HL-60/S4 treated with phorbol 12-myristate 13-acetate at 8.2 ng/mL for 4 days and 3 days (cell line): ENCODE results near the gene ENAH.
"Not testable (repeated sequence)": the region's sequence is repeated elsewhere in the genome, so short reads cannot be mapped to it uniquely, and the experiment has no call there.

Experiments used
- in situ Hi-C: fragments of 300-500 bp; cut with MboI; formaldehyde crosslinking; loops from 2 replicates; pipeline ENCODE4 v1.15.0; 2022; ENCODE audit warnings: low sequenced_read_pairs

The ENAH gene

DNA sequence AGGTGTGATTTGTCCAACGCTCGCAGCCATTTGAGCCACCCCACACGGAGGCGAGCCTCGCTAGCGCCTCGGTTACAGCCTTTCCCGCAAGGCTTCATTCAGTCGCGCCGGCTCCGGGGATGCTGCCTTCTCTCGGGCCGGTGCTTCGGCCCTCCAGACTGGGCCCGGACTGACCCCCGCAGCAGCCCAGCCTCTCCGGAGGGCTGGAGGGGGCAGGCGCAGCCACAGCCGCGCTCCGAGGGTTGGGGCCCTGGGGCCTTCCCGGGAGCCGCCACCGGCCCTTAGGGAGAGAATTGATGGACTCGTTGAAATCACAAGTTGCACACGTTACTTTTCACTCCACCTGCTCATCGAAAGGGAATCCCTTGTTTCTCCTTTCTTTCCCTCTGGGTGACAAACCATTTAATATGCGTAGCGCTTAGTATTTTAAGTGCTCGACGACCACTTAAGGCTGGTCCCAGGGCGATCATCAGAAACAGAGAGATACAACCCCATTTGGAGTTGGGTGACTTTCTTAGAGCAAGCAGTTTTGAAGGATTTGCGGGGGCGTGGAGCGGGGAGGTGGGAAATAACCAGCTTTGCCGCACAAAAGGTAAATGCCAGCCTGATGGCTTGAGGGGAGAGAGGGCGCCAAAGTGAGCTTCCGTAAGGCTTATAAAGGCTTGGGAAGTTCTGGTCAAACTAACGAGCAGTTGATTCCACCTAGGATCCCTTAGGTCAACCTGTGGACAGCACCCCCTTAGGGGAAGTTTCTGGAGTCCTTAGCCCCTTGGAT, 24.6 kb upstream of the ENAH start:
- in situ Hi-C loops = no loop called here

DNA sequence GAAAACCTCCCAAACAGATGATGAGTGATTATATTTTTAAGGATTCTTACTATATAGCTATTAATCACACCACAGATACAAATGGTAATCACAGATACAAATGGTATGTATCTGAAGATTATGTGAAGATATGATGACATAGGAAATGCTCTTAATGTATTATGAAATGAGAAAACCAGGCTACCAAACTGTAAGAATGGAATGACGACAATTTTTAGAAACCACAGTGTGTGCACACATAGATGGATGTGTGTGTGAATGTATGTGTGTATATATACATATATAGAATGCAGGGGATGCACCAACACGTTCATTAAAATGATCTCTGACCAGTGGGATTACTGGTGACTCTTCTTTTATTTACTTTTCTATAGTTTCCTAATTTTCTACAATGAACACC, 21.5 kb upstream of the ENAH start:
- in situ Hi-C loops = no loop called here

DNA sequence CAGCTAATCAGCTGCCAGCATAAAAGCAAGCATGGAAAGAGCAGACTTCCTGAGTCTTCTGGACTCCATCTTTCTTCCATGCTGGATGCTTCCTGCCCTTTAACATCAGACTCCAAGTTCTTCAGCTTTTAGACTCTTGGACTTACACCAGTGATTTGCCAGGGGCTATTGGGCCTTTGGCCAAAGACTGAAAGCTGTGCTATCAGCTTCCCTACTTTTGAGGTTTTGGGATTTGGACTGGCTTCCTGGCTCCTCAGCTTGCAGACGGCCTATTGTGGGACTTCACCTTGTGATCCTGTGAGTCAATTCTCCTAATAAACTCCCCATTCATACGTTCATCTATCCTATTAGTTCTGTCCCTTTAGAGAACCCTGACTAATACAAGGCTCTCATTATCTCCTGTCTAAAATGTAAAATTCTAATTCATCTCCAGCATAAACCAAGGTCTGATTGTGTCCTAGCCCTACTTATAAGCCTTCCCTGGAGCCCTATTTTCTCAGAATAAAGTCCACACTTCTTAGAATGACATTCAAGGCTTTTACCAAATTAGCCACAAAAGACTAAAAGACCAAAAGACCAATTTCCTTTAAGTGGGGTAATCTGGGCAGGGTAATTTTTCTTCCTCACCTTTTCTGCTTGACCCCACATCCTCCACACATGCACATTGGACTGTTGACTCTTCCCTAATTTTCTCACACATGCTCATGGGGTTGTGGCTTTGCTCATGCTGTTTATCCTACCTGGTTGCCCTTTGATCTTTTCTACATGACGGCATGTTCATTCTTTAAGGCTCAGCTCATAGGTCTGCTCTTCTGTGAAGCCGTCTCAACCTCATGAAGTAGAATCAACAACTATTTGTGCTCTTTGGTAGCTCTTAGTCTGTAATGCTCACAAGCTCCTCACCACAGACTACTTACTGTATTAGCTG, 18.1 kb upstream of the ENAH start:
- in situ Hi-C loops = no loop called here

DNA sequence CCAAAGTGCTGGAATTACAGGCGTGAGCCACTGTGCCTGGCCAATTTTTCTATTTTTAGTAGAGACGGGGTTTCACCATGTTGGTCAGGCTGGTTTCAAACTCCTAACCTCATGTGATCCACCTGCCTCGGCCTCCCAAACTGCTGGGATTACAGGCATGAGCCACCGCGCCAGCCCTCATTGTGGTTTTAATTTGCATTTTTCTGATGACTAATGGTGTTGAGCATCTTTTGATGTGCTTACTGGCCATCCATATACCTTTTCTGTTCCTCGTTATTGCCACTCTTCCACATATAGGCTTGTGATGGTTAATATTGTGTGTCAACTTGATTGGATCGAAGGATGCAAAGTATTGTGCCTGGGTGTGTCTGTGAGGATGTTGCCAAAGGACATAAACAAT, 17.4 kb upstream of the ENAH start:
- in situ Hi-C loops = no loop called here

DNA sequence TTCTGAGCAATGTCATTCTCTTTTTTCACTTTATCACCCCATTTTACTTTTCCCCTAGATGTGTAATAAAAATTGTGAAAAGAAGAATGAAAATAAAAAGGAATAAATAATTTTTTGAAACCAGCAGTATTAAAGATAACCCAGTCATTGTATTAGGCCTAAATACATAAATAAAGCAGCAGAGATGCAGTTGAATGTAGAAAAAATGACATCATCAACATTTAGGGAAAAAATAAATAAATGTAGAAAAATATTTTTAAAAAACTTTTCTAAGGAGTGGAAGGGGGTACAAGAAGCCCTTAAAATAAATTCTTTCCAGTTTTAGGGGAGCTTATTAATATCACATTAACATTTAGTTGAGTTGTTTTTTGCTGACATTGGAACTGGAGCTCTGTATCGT, 15.3 kb upstream of the ENAH start:
- in situ Hi-C loops = no loop called here

DNA sequence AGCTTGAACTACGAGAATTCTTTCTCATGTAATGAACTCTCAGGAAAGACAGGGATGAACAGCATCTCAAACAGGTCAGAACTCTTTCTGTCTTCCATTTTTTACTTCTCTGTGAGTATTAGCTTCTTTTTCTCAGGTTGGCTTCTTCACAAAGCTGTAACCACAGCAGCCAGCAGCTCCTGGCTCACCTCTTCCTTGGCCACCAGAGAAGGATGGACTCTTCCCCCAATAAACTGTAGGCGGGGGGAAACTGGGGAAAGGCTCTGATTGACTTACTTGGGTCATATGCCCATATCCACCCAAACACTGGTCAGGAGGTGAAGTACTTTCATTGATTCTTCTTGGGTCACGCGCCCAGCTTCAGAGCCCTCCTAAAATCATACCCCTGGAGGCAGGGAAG, 14.4 kb upstream of the ENAH start:
- in situ Hi-C loops = no loop called here

DNA sequence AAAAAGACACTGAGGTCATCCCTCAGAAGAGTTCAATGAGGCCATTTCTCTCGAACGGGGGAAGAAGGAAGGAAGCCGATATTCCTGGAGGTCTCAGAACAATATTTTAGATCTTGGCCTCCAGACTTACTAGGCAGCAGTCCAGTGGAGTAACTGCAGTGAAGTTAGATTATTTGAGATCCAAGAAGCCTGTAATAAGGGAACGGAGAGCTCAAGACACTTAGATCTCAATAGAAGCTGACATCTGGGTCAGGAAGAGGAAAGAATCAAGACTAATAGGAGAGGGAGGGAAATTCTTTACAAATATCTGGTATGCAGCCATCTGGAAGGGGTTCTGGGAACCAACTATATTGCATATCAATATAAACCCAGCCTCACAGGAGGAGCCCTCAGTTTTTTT, 13.6 kb upstream of the ENAH start:
- in situ Hi-C loops = no loop called here

DNA sequence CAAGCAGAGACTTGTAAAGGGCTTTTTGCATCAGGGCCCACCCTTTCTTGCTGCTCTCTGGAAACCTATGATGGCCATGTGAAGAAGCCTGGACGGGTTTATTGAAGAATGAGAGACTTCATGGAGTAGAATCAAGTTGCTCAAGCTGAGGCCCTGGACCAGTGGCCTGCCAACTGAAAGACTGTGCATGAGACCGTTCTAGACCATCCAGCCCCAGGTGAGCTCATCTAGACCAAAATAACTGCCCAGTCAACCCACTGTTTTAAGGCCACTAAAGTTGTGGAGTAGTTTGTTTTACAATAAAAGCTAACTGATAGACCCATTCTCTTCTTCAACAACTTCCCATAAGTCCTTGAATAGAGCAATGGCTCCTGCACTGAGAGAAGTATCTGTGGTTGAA, 11.8 kb upstream of the ENAH start:
- in situ Hi-C loops = no loop called here

DNA sequence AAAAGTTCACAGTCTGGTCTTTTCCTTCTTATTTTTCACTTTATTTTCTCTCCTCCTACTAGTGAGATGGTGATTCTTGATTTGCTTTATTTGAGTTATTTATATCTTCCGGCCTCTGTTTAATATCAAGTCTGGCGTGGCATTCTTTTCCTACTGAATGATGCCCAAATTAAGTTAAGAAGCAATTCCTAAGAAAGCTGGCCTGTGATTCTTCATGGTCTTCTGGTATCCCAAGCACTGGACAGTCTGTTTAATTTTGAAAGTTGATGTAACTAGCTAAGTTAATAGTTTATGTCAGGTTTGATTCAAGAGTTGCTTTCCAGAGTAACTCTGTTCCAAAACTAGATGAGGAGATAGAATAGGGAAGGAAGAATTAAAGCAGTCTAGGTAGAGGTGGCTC, 9.2 kb upstream of the ENAH start:
- in situ Hi-C loops = no loop called here

DNA sequence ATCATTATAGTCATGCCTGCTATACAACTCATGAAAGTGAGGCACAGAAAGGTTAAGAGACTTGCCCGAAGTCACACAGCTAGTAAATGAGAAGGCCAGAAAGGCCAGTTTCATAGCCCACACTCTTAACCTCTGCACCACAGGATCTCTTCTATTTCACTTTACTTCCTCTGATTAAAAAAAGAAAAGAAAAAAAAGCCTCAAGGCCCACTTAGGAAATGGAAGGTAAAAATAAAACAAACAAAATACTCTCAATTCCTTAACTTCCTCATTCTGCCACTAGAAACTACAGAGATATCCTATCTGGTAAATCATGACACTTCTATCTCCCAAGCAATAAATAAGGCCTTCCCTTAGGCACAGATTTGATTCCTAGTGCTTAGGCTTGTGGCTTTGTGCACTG, 7.6 kb upstream of the ENAH start:
- in situ Hi-C loops = no loop called here

DNA sequence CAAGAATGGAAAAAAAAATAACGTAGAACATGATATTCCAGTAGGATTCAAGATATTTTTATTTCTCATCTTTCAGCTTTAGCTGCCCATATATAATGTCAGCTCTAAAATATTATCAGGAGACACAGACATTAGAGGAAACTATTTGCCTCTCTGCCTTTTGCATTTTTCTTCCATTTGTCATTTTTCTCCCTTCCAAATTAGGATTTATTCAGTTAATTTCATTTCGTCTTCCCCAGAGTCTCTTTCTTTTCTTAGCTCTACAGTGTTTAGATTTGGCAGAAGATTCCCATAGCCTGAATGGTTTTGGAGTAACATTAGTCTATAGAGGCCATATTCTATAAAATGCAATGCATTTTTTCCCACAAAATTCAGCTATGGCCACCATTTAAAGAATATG, 5.1 kb upstream of the ENAH start:
- in situ Hi-C loops = no loop called here

DNA sequence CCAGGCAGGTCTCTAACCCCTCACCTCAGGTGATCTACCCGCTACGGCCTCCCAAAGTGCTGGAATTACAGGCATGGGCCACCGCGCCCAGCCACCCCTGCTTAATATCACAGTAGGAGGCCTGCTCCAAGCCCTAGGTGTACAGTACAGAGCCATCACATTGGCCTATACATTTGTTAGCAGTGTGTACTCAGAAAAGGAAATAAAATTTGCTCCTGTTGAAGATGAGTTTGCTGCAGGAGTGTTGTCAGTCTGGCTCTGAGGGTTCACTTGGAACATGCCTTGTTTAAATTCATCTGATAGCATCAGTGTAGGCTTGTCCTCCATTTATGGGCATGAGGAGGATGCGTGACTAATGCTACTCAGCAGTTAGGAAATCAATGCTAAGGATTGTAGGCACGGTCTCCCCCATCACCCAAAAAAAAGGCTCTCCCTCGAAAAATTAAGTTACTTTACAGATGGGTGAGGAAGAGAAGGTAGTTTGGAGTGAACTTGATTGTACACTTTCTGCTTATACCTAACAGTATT, 4.6 kb upstream of the ENAH start:
- in situ Hi-C loops = no loop called here

DNA sequence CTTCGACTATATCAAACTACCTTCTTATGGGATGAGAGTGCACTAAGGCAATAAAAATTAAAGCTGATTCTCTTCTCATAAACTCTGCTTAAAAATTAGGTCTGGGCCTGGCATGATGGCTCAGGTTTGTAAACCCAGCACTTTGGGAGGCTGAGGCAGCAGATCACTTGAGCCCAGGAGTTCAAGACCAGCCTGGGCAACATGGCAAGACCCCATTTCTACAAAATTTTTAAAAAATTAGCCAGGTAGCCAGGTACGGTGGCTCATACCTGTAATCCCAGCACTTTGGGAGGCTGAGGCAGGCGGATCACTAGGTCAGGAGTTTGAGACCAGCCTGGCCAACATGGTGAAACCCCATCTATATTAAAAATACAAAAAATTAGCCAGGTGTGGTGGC, 3.3 kb upstream of the ENAH start:
- in situ Hi-C loops = not testable (repeated sequence)

DNA sequence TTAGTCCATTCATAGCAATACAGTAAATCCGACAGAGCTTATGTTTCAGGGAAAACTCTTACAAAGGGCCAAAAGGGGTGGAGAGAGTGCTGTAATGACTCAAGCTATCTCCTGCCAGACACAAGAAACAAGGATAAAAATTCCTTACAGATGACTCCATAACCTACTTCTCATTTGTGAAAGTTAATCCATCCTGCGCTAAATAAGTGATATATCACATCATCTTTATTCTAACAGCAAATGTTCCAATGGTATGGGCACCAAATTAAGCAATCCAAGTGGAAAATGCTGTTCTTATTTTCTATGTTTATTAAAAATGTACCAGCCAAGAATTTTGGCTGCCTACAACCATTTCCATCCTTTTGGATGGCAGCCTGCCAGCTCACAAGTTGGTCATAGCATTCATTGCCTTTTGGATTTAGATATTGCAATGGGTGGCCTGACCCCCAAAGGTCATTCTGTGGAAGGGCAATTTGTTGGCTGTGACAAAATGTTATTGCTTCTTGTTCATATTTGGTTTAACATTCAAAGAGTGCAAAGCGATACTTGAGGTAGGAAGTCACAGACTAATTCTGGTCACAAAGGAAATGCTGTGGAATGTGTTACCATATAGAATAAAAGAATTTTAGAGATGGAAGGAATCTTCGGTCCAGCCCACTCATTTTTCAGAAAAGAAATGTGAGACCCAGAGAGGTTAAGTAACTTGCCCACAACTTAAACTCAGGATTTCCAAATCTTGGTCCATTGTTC, 2.8 kb upstream of the ENAH start:
- in situ Hi-C loops = no loop called here

DNA sequence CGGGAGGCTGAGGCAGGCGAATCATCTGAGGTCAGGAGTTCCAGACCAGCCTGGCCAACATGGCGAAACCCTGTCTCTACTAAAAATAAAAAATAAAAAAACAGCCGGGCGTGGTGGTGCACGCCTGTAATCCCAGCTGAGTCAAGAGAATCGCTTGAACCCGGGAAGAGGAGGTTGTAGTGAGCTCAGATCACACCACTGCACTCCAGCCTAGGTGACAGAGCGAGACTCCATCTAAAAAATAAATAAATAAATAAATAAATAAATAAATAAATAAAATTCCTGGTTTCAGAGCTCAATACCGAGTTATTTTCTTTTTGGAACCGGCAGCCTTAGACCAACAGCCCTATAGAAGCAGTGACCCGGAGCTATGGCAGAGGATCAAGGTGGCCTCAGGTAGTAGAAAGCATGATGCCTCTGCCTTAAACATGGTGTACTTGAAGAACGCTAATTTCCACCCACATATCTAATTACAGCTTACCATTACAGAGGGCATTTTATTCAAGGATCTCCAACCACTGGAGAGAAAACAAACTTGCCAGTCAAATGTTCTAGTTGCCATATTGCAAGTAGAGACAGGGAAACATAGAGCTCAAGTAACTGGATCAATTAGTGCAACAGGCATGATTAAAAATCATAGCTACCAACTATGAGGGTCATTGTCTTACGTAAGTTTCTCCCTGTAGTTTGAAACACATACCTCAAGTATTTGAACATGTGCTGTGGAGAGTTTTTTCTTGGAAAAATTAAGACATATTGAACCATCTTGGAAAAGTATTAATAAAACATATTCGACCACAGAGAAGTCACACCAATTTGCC, 2.0 kb upstream of the ENAH start:
- in situ Hi-C loops = no loop called here

DNA sequence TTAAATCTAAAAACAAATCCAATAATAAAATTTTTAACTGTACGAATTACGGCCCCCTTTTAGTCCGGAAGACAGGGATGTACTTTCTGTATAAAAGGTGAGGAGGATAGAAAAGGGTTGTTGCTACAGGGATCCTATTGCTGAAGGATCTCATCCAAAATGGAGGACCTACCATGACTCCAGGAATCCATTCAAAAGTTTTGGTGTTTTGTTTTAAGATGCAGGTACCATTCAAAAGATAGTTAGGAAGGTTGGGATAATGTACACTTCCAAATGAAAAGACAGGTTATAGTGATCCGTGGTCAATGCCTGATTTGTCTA, 1.3 kb upstream of the ENAH start:
- in situ Hi-C loops = no loop called here

DNA sequence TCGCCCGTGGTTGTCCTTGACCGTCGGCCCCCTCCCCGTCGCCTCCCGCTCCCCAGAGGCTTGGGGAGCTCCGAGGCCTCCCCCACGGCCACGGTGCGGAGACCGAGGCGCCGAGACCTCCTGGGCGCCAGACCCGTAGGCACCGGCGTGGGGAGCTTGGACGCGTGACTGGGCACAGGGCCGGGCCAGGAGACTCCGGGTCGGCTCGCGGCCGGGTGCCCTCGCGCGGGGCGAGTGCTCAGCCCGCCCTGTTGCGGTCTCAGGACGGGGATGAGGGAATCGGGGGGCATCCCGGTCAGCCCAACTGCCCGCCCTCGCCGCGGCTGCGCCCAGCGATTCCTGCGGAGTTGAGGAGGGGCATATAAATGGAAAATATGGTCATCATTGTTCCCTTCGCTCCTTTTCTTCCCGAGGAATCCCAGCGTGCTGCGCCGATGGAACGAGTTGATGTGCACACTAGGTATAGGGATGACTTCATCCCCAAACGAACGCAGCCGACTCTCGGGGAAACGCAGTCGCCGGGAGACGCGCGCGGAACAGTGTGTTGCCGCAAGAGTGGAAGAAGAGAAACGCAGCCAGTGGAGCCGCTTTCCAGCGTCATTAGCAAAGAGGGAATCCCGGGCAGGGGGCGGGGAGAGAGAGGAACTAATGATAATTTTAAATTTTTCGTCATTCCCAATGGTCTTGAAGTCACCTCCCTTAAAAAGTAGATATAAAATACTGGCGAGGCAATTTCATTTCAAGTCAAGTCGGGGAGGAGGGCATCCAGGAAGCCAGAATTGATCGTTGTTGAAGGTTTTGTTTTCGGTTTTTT, 747 bp upstream of the ENAH start:
- in situ Hi-C loops = no loop called here

DNA sequence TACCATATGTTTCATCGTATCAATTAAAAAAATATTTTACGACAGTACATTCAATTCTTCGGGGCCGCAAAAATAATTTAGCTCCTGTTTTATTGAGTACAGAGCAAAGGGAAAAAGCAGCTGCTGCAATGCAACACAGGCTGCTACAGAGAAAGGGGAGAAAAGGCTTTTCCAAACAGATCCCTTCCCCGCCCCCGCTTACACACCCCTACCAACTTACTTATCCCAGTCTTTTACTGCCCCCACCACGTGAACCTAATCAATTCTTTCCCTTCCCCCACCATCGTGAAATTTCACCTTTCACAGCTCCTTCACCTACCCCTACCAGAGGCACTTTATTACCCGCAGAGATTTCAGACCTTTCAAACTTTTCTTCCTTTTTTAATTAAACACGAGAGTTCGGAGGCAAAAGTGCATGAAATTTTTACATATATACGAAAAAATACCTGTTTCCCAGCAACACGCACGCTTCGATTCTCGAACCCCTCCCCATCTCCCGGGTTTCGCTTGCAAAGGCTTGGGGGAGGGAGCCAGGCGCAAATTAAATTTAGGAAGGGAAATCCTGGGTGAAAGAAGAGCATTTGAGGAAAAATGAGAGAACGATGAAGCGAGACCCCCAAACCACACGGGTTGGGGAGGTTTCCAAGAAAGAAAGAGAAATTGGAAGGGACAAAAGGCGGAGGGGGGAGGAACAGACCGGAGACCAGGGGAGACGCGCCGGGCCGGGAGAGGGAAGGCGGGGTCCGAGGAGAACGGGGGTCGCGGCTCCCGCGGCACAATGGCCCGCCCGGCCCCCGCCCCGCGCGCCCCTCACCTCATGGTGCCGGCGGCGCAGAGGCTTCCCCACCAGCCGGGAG, 823 bp downstream of the ENAH start:
- in situ Hi-C loops = no loop called here

DNA sequence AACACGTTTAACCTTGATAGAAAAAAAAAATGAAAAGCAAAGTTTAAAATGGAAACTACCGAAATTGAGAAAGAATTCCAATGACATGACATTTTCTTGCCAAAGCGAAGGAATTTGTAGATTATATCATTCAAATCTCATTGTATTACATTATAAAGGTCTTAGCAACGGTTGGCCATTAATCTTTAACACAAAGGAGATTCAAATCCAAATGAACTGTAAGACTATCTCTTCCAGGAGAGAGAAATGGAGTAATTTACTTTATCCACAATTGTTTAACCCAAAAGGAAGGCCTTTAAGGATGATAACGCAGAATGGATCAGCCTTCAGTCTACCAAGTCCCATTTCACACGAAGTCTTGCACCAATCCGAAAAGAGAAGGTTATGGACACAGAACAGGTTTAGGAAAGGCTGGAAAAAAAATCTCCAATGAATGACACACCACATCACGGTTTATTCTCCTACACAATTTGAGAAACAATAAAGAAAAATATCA, 1.5 kb downstream of the ENAH start:
- in situ Hi-C loops = no loop called here
